Activated T-cell treated with anti-CD3 and anti-CD28 coated beads for 4 hours (primary cell): ENCODE measurements around the gene TARBP1.
"Not testable (repeated sequence)": the region's sequence is repeated elsewhere in the genome, so short reads cannot be mapped to it uniquely, and the experiment has no call there.

Experiments used
- DNase-seq: peaks from one replicate; pipeline ENCODE4 v3.0.0-alpha.2; 2020

The TARBP1 gene

DNA sequence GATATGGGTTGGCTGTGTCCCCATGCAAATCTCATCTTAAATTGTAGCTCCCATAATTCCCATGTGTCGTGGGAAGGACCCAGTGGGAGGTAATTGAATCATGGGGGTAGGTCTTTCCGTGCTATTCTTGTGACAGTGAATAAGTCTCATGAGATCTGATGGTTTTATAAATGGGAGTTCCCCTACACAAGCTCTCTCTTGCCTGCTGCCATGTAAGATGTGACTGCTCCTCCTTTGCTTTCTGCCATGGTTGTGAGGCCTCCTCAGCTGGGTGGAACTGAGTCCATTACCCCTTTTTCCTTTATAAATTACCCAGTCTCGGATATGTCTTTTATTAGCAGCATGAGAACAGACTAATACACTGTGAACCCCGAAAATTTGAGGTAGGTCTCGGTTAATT is 25.3 kb upstream of the TARBP1 start:
- not testable (repeated sequence) for DNase-seq

DNA sequence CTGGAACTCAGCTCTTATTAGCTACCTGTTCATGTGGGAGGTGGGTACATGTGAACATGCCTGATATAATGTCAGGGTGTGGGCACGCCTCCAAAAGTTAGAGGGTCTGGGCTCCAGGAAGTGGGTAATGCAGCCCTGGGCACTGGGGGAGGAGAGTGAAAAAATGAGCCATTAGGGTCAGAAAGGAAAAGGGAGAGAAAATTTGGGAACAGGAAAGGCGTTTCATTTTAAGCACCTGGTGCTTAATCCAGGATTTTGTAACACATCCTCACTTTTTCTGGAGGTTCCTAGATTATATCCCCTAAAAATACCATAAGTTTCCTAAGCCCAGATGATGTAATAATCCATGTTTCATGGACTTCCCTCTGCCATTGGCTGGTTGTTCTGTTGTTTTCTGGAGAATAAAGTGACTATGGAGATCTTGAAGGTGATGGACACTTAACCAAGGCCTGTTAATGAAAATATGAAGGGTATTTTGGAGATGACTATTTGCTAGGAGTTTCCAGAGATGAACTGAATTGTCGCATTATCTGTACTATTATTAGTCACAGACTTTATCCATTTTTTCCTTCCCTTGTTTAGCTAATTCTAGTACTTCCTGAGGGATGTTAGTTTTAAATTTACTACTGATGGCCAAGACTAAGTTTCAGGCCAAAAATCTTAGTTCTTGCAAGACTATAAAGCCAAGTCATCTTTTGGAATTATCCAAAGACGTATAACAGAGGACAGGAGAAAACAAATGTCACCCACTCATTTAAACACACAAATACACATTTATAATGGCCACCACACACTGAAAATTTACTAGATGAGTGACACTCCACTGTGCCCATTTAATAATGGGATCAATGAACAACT is 24.4 kb upstream of the TARBP1 start:
- no peak for DNase-seq

- DNase-seq: no peak
These were observed 23.8 kb upstream of the TARBP1 start for GRCh38 chr1:234502785-234503184.

- DNase-seq: no peak
These were observed 21.3 kb upstream of the TARBP1 start for GRCh38 chr1:234500269-234500668.

DNA sequence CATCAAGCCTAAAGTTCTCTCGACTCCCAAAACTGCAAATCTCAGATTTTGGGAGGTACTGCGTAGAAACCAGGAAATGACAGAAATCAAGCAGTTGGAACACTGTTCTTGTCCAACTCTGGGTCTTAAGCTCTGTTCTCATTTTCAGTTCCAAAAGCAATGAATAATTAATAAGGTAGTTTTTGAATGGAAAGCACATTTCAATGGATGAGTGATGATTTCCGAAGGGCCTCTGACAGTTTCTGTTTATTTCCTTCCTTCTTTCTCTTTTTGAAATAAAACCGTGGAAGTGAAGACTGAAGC is 20.9 kb upstream of the TARBP1 start:
- DNase-seq: no peak

DNA sequence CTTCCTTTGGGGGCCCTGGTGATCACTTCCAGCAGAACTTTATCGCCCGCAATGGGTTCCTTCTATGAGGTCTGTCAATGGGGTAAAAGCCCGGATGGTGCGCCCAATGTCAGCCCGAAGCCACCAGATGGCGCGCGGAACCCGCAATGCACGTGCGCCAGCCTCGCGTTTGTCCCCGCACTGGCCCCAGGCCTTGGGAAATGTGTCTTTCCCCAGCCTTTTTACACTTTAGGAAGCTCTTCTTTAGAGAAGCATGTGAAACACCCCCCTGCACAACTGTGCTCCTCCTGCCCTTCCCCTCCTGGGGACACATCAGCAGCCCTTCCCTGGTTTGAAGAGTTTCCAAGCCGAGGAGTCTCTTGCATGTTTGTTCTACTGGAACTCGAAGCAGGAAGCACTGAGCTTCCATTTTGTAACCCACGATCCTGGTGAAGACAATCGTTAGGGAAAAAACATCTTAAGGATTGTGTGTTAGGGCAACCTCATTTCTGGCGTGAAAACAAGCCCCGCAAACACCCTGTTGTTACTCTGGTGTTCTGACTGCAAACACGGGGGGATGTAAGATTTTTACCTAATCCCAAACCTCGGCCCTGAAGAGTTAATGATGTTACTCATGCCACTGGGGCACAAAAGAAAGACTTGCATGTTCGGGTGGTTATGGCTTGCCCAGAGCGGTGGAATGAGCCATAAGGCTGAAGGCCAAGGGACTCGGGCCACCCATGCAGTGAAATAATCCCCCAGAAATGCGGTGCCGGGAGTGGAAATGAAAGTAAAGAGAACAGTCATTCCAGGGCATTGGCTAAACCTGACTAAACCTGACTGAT is 20.4 kb upstream of the TARBP1 start:
- peak; percentile 82 for DNase-seq

DNA sequence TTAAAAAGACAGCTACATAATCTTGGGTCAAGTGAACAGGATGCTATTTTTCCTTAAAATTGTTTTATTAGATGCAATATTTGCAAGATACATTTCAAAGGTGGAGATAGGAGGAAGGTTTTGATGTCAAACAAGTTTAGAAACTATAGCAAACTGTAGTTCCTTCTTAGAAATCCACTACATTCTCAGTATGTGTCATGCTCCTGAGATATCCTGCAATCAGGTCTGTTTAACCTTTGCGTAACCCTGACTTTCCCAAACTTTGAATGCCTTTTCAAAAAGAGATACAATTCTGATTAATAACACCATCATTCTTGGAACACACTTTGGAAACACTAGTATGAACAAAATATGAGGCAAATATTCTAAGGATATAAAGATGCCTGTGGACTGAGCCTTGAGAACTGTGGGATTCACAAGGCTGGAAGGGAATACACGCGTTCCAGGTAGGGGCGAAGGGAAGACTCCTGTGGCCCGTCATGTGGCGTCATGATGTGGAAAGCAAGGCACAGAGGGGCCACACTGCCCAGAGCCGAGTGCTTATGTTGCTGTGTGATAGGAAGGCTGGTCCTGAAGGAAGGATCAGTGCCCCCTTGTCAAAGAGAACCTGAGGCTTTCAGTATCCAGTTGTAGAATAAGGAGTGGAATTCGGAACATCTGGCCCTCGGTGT is 19.6 kb upstream of the TARBP1 start:
- no peak for DNase-seq

GRCh38 chr1:234497589-234497988 is 18.6 kb upstream of the TARBP1 start:
- no peak for DNase-seq

DNA sequence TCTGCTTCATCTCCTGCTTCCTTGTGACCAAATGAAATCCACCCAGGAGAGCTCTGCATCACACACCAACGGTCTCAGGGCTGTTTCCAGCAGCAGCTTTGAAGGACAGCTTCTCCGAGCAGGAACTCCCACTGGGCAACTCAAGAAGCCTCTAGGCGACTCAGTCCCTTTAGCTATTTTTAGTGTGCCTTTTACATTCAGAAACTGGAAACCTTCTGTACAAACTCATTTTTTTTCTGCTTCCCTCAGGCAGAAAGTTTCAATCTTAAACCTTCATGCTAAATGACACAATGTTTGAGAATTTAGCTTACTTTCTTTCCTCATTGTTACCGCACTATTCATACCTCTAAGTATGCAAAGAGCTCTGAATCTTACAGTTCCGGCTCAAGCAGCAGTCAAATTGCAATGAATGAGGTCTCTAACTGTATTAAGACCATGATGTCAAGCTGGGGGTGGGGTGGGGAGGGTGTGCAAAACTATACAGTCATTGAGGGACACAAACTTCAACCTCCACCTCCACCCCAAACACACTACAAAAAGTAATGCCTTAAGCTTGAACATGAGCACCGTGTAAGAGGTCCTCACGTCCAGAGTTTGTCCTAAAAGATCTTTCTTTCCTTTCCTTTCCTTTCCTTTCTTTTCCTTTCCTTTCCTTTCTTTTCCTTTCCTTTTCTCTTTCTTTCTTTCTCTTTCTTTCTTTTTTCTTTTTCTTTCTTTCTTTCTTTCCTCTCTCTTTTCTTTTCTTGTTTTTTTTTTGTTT is 16.4 kb upstream of the TARBP1 start:
- no peak for DNase-seq

DNA sequence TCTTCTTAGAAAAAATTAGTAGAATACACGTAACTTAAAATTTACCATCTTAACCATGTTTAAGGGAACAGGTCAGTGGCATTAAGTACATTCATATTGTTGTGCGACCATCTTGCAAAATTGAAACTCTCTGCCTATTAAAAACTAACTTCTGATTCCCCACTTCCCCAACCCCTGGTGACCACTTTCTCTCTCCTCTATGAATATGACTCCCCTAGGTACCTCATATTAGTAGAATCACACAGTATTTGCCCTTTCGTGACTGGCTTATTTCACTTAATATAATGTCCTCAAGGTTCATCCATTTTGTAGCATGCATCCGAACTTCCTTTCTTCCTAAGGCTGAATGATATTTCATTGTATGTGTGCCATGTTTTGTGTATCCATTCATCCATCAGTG is 15.1 kb upstream of the TARBP1 start:
- DNase-seq: no peak

GRCh38 chr1:234490793-234491479 is 12.0 kb upstream of the TARBP1 start:
- DNase-seq: no peak

DNA sequence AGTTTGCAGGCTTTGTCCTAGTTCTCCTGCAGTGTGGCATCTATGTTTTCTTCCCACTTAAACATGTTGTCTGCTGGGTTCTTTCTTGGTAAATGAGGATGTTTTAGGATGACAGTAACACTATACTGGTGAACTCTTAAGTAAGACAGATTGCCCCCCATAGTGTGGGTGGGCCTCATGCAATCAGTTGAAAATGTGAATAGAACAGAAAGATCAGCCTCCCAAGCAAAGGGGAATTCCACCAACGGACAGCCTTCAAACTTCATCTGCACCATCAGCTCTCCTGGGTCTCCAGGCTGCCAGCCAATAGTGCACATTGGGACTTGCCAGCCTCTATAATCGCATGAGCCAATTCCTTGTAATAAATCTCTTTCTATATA is 10.7 kb upstream of the TARBP1 start:
- no peak for DNase-seq

DNA sequence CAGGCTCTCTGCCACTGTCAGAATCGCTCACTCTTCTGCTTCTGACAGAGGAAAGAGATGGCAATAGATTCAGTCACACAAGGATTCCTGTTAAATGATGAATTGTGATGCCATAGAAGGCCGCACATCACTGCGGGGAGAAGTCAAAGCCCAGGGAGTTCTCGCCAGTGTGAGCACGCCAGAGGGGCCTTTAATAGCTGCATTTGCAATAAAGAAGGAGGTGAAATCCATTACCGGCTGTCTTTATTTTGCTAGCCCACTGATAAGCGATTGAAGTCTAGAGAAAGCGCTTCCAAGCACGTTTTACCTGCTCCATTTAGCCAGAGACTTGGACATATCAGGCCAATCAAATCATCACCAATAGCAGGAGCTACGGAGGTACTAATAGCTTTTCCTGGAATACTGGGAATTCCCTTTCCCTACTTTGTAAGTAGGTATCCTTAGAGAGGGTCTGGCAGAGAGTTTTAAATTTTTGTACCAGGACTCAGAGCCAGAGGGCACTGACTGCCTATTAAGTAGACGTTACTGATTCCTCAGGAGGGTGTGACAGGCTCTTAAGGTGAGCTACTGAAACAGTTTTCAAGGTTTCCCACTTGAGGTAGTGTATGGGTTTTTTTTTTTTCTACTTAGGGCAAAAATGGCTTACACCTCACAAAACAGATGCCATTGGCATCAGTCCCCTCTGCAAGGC is 10.2 kb upstream of the TARBP1 start:
- DNase-seq: no peak

GRCh38 chr1:234488054-234489006 is 9.4 kb upstream of the TARBP1 start:
- DNase-seq: no peak

GRCh38 chr1:234486858-234487840 is 8.2 kb upstream of the TARBP1 start:
- no peak for DNase-seq

GRCh38 chr1:234484991-234485739 is 6.2 kb upstream of the TARBP1 start:
- no peak for DNase-seq

DNA sequence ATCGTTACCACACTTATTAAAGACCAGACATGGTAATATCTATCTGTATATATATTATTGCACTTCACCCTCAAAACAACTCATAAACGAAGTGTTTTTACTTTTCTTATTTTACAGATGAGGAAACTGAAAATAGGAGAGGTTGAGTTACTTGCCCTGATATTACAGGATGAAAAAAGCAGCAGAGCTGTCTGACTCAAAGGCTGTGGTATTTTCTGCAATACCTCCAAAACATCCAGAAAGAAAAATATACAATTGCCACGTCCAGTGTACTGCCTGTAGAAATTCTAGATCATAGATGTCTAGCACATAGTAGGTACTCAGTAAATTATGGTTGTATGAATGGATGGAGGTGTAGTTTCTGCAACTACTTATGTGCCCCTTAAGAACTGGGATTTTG is 5.2 kb upstream of the TARBP1 start:
- DNase-seq: no peak

DNA sequence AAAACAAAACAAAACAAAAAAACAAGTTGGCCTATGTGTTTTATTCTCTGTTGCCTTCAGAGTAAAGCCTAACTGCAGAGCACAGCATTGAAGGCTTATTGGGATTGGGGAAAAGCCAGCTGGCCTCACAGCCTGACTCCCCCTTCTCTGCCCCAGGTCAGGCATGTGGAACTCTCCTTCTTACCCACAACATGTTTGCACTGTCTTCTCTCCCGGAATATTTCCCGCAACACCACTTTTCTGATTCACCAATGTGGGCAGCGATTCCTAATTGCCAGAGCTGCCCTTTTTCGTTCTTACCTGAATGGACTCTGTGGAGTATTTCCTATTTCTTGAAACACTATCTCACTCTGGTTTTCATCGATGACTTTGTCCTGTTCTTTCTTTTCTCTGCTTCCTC is 2.8 kb upstream of the TARBP1 start:
- DNase-seq: no peak

DNA sequence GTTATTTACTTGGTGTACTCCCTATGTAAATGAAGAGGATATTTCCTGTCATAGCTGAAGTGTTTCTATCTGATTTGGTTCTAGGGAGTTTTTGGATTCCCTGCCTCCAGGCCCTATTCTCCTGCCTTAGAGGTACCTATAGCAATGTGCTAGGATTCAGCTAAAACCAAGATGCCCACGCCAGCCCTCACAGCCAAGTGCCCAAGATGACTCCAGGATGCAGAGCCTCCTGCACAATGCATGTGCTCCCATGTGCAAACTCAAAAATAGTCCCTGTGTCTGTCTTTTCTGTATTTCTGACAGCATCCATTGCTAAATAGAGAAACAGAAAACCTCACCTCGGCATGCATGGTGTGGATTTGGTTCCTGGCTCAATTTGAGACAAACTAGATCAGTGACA is 887 bp upstream of the TARBP1 start:
- DNase-seq: no peak
